Gastrocnemius medialis (tissue), 4 donors: ENCODE results near the gene PPDPF. TPM values are rescaled to one million over a fixed set of nuclear protein-coding genes. Genes with fewer than 3 reads are reported as not detected.
A peak's percentile ranks its signal among the peaks of the same experiment; 100 is the strongest.

Experiments used
- ATAC-seq, 2 donors: fragments of 150-250 bp; one replicate each; pipeline ENCODE4 v1.9.1; 2016
- DNase-seq, 2 donors: peaks; one replicate each; pipeline ENCODE4 v3.0.0-alpha.2; 2019
- H3K27ac ChIP-seq, 4 donors: fragments of 200-600 bp; sonication (generic); 1 replicate in 1 of 4; 2 replicates in 3 of 4; pipeline ENCODE4 v1.5.1; 2016 to 2018; ENCODE audit warnings: mild to moderate bottlenecking in 2 of 4, moderate library complexity in 1 of 4
- H3K27me3 ChIP-seq, 3 donors: fragments of 200-600 bp; sonication (generic) in 2 of 3; 1 replicate in 1 of 3; 2 replicates in 2 of 3; pipeline versions ENCODE4 v1.5.1 to v1.6.0; 2016 to 2019; ENCODE audit warnings: mild to moderate bottlenecking in 1 of 3, moderate library complexity in 1 of 3
- H3K36me3 ChIP-seq, 2 donors: fragments of 200-600 bp; sonication (generic) in 1 of 2; one replicate each; pipeline ENCODE4 v1.5.1; 2017 to 2018
- H3K4me1 ChIP-seq, 2 donors: fragments of 200-600 bp; sonication (generic) in 1 of 2; one replicate each; pipeline ENCODE4 v1.5.1; 2016 to 2017; ENCODE audit warnings: mild to moderate bottlenecking in 2 of 2
- H3K4me3 ChIP-seq, 4 donors: fragments of 200-600 bp; sonication (generic) in 3 of 4; 1 replicate in 1 of 4; 2 replicates in 3 of 4; pipeline ENCODE4 v1.5.1; 2016 to 2019; ENCODE audit warnings: mild to moderate bottlenecking in 2 of 4
- H3K9me3 ChIP-seq, 3 donors: fragments of 200-600 bp; sonication (generic) in 2 of 3; 1 replicate in 1 of 3; 2 replicates in 2 of 3; pipeline ENCODE4 v1.5.1; 2016 to 2019
- CTCF ChIP-seq, 5 experiments: fragments of 450-650 bp in 3 of 5; fragments of 200-600 bp in 2 of 5; sonication (generic) in 2 of 5; IDR thresholded peaks in 4 of 5; conservative IDR thresholded peaks in 1 of 5; 1 replicate in 4 of 5; 2 replicates in 1 of 5; pipeline ENCODE4 v1.5.1; 2016 to 2019; ENCODE audit warnings: antibody characterized with exemption in 5 of 5, mild to moderate bottlenecking in 3 of 5, moderate library complexity in 3 of 5
- POLR2A ChIP-seq, 2 donors: fragments of 450-650 bp; IDR thresholded peaks; one replicate each; pipeline ENCODE4 v1.6.1; 2017; ENCODE audit warnings: antibody characterized with exemption in 2 of 2, mild to moderate bottlenecking in 2 of 2, moderate library complexity in 2 of 2
- in situ Hi-C, 4 donors: fragments of 200-750 bp; cut with MboI; loops; one replicate each; pipeline versions ENCODE4 v1.15.0 to v1.8.0; 2017; ENCODE audit warnings: low sequenced_read_pairs in 4 of 4
- intact Hi-C: fragments of 100-400 bp; cut with DNase I; formaldehyde crosslinking; loops from one replicate; pipeline ENCODE4 v1.15.1; 2023; ENCODE audit warnings: low total_unique reads
- total RNA-seq, 4 donors: library from RNA; depleted of rRNA; stranded (reverse); fragments of >200 nt; gene quantifications; one replicate each; pipeline versions ENCODE4 v1.1.0 to v1.2.3, GENCODE V29; 2016

The PPDPF gene
- total RNA-seq, 4 donors from 2014 or later: 50.2 to 207 (median 76.1) TPM

GRCh38 chr20:63521602-63522001, 1.0 kb downstream of the PPDPF start:
- no peak for DNase-seq
- H3K27me3 ChIP-seq: no peaks in the 10 kb centered on the region
- intact Hi-C loops: no loop called here
- no peak for TF ChIP-seq POLR2A (IDR thresholded peaks at IDR 0.05)
- TF ChIP-seq CTCF (IDR thresholded peaks at IDR 0.05 in 4 of 5, conservative IDR thresholded peaks at IDR 0.05 in 1 of 5): no peak
- H3K36me3 ChIP-seq: no peaks in the 10 kb centered on the region
- in situ Hi-C loops: no loop called here
- no peaks in the 10 kb centered on the region for H3K9me3 ChIP-seq
- H3K4me3 ChIP-seq: peak overlapping the region; percentile 75 to 88 (median 85)
- H3K4me1 ChIP-seq: peaks cover 12 to 23% of the 10 kb centered on the region in 2 donors
- ATAC-seq: no peak
- H3K27ac ChIP-seq: no peak overlapping the region

GRCh38 chr20:63522091-63522868, 1.7 kb downstream of the PPDPF start:
- Histone ChIP-seq H3K4me1 (peaks cover 12 to 23% of the 10 kb centered on the region in 2 donors), H3K9me3 (no peaks in the 10 kb centered on the region), H3K4me3 (no peak overlapping the region), H3K27me3 (no peaks in the 10 kb centered on the region), H3K27ac (no peak overlapping the region), H3K36me3 (no peaks in the 10 kb centered on the region)
- in situ Hi-C loops (no loop called here), intact Hi-C loops (no loop called here)
- no peak for DNase-seq
- TF ChIP-seq CTCF (IDR thresholded peaks at IDR 0.05 in 4 of 5, conservative IDR thresholded peaks at IDR 0.05 in 1 of 5) (no peak), POLR2A (IDR thresholded peaks at IDR 0.05) (no peak)
- no peak for ATAC-seq

- TF ChIP-seq POLR2A (IDR thresholded peaks at IDR 0.05) (no peak), CTCF (IDR thresholded peaks at IDR 0.05 in 4 of 5, conservative IDR thresholded peaks at IDR 0.05 in 1 of 5) (no peak)
- no peaks in the 10 kb centered on the region for H3K27me3 ChIP-seq
- no peak overlapping the region for H3K4me3 ChIP-seq
- in situ Hi-C loops (no loop called here), intact Hi-C loops (no loop called here)
- H3K4me1 ChIP-seq: peaks cover 12 to 23% of the 10 kb centered on the region in 2 donors
- H3K36me3 ChIP-seq: no peaks in the 10 kb centered on the region
- ATAC-seq (no peak), DNase-seq (no peak)
- no peaks in the 10 kb centered on the region for H3K9me3 ChIP-seq
- H3K27ac ChIP-seq: no peak overlapping the region
These were observed 2.5 kb downstream of the PPDPF start for GRCh38 chr20:63522981-63523611.

- DNase-seq (no peak), ATAC-seq (no peak)
- no peaks in the 10 kb centered on the region for H3K36me3 ChIP-seq
- intact Hi-C loops: no loop called here
- in situ Hi-C loops: loop anchor here in 1 of 4 donors (25.0 kb wide), 1 partner anchor 112 kb away; the partner anchor contains the start of gene GMEB2
- no peaks in the 10 kb centered on the region for H3K9me3 ChIP-seq
- H3K27ac ChIP-seq: no peak overlapping the region
- TF ChIP-seq POLR2A (IDR thresholded peaks at IDR 0.05): no peak
- no peak for TF ChIP-seq CTCF (IDR thresholded peaks at IDR 0.05 in 4 of 5, conservative IDR thresholded peaks at IDR 0.05 in 1 of 5)
- peaks cover 0 to 13% (median 5%) of the 10 kb centered on the region in 3 donors for H3K27me3 ChIP-seq
- H3K4me3 ChIP-seq: no peak overlapping the region
- H3K4me1 ChIP-seq: peaks cover 8 to 16% of the 10 kb centered on the region in 2 donors
These were observed 4.6 kb downstream of the PPDPF start for GRCh38 chr20:63525185-63525584.
